Prostate gland (tissue), 2 donors: Measurements from ENCODE around the gene AMIGO1.

Experiments used
- CTCF ChIP-seq, 4 experiments: fragments of 200-600 bp in 2 of 4; fragments of 450-650 bp in 2 of 4; sonication (generic) in 2 of 4; IDR thresholded peaks; 1 replicate in 3 of 4; 2 replicates in 1 of 4; pipeline ENCODE4 v1.5.1; 2016 to 2019; ENCODE audit warnings: antibody characterized with exemption in 4 of 4, mild to moderate bottlenecking in 2 of 4, moderate library complexity in 2 of 4
- POLR2A ChIP-seq: fragments of 450-650 bp; IDR thresholded peaks from one replicate; pipeline ENCODE4 v1.6.1; 2016; ENCODE audit warnings: antibody characterized with exemption, mild to moderate bottlenecking

DNA sequence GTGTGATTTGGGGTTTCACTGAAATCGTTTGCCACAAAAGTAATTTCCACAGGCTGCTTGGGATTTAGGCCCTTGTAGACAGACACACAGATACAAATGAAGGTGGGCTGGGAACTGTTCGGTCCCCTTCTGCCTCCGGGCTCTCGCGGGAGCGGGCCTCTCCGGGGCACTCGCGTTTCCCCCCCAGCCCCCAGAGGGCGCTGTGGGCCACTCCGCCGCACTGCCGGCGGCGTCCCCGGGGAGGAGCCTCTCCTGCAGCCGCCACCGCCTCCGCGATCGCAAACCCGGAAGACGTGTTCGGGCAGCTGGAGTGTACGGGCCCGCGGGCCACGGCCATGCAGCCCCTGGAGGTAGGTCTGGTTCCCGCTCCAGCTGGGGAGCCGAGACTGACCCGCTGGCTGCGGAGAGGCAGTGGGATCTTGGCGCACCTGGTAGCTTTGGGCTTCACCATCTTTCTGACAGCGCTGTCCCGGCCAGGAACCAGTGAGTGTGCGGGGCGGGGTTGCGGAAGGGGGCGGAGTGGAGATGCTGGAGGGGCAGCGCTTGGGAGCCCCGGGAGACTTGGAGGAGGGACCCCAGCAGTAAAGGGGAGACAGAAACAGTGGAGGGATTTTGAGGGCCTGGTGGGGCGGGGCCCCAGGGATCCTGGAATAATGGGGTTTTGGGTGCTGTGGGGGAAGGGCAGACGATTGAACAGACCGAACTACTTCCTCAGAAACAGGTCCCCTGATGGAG lies 15.6 kb downstream of the AMIGO1 start, which contains the start of gene CYB561D1:
- TF ChIP-seq CTCF (IDR thresholded peaks at IDR 0.05) (peak; percentile 64 to 95 (median 90)), POLR2A (peak; percentile 42)
